Mucosa of rectum (tissue), 2 donors: Measurements from ENCODE around the gene KLF3.

Source experiments
- H3K27ac ChIP-seq, 2 donors: one replicate each; pipeline ENCODE4 v1.7.0; 2013; ENCODE audit warnings: inconsistent platforms in 2 of 2, low read depth in 2 of 2, low read length in 2 of 2
- H3K27me3 ChIP-seq, 2 donors: one replicate each; pipeline ENCODE4 v1.7.0; 2013; ENCODE audit warnings: low read length in 2 of 2; ENCODE audit not compliant: control insufficient read depth in 2 of 2, insufficient read depth in 2 of 2
- H3K36me3 ChIP-seq, 2 donors: one replicate each; pipeline ENCODE4 v1.7.0; 2013; ENCODE audit warnings: low read length in 2 of 2; ENCODE audit not compliant: control insufficient read depth in 2 of 2, insufficient read depth in 2 of 2
- H3K4me1 ChIP-seq, 2 donors: one replicate each; pipeline ENCODE4 v1.7.0; 2013; ENCODE audit warnings: low read length in 2 of 2, mild to moderate bottlenecking in 1 of 2; ENCODE audit not compliant: control insufficient read depth in 2 of 2, insufficient read depth in 2 of 2
- H3K4me3 ChIP-seq, 2 donors: one replicate each; pipeline ENCODE4 v1.7.0; 2013; ENCODE audit warnings: low read length in 2 of 2
- H3K9ac ChIP-seq, 2 donors: one replicate each; pipeline ENCODE4 v1.7.0; 2013; ENCODE audit warnings: low read length in 2 of 2, low read depth in 1 of 2, mild to moderate bottlenecking in 1 of 2
- H3K9me3 ChIP-seq, 2 donors: one replicate each; pipeline ENCODE4 v1.7.0; 2013; ENCODE audit warnings: low read length in 2 of 2; ENCODE audit not compliant: control insufficient read depth in 2 of 2
- donor health status: healthy.
- donor health status: Normal muscosa, but diverticular disease.

KLF3 gene

GRCh38 chr4:38672397-38673129 is 8.6 kb downstream of the KLF3 start:
- Histone ChIP-seq H3K9ac (peak overlapping the region; percentile 85 to 90), H3K4me3 (peak overlapping the region; percentile 46 to 59), H3K27me3 (no peaks in the 10 kb centered on the region), H3K9me3 (no peaks in the 10 kb centered on the region), H3K36me3 (no peaks in the 10 kb centered on the region), H3K4me1 (peaks cover 72 to 89% of the 10 kb centered on the region in 2 donors), H3K27ac (peak overlapping the region; percentile 98 to 99)

GRCh38 chr4:38673130-38673978 is 9.4 kb downstream of the KLF3 start:
- no peaks in the 10 kb centered on the region for H3K27me3 ChIP-seq
- no peaks in the 10 kb centered on the region for H3K36me3 ChIP-seq
- no peaks in the 10 kb centered on the region for H3K9me3 ChIP-seq
- peak overlapping the region; percentile 98 to 99 for H3K27ac ChIP-seq
- peak overlapping the region; percentile 85 to 90 for H3K9ac ChIP-seq
- H3K4me3 ChIP-seq: peak overlapping the region; percentile 46 to 59
- peaks cover 65 to 91% of the 10 kb centered on the region in 2 donors for H3K4me1 ChIP-seq

GRCh38 chr4:38674258-38675144 is 10.5 kb downstream of the KLF3 start:
- Histone ChIP-seq H3K4me3 (peak overlapping the region; percentile 3 to 16), H3K27ac (peak overlapping the region; percentile 98 to 99), H3K4me1 (peaks cover 59 to 84% of the 10 kb centered on the region in 2 donors), H3K9ac (peak overlapping the region; percentile 50 to 63), H3K27me3 (no peaks in the 10 kb centered on the region), H3K9me3 (no peaks in the 10 kb centered on the region), H3K36me3 (peaks cover 0 to 4% of the 10 kb centered on the region in 2 donors)

DNA sequence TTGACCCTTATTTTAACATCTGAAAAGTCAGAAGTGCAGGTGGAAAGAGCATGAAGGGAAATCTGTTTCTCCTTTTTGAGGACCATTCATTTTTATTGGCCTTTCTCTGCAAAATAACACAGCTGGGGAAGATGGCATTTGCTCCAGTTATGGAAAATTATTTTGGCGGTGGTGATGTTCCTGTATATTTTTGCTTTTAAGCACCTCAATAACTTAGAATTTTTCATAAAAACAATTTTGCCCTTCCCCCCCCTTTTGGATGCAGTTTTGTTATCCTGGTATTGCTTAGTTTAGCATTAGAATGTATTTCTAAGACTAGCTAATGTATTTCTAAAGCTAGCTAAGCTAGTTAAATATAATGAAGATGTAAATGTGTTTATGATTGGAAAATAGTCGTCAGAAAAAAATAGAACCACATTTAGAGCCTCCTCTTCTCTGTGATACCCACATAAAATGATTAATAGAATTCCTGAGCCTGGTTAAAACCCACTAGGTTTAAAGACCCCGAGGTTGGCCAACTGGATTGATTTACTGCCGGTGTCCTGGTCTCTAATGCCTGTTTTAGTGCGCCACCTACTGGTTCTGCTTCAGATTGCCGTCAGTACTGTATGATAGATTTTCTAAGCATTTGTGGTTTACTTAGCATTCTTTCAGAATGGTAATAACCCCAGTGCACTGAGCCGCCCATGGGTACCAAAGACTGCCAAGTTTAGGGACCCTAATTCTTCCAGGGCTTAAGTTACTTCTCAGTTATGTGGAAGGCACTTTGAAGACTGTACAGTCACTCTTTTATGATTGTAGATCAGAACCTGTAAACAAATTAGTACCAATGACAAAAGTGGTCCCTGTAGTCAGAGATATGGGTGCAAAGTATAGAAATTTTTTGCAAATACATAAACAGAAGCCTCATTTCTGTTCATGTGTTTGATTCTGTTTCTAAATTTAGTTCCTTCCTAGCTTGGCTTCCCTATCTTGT is 11.4 kb downstream of the KLF3 start:
- peak overlapping the region; percentile 98 to 99 for H3K27ac ChIP-seq
- no peaks in the 10 kb centered on the region for H3K27me3 ChIP-seq
- no peaks in the 10 kb centered on the region for H3K9me3 ChIP-seq
- H3K36me3 ChIP-seq: peaks cover 0 to 4% of the 10 kb centered on the region in 2 donors
- peak overlapping the region in 1 of 2 donors; percentile 16 for H3K4me3 ChIP-seq
- peak overlapping the region; percentile 50 to 63 for H3K9ac ChIP-seq
- peaks cover 54 to 76% of the 10 kb centered on the region in 2 donors for H3K4me1 ChIP-seq

- no peaks in the 10 kb centered on the region for H3K27me3 ChIP-seq
- H3K27ac ChIP-seq: peak overlapping the region; percentile 34 to 44
- peaks cover 39 to 61% of the 10 kb centered on the region in 2 donors for H3K4me1 ChIP-seq
These were observed 13.0 kb downstream of the KLF3 start for GRCh38 chr4:38676986-38677385.

DNA sequence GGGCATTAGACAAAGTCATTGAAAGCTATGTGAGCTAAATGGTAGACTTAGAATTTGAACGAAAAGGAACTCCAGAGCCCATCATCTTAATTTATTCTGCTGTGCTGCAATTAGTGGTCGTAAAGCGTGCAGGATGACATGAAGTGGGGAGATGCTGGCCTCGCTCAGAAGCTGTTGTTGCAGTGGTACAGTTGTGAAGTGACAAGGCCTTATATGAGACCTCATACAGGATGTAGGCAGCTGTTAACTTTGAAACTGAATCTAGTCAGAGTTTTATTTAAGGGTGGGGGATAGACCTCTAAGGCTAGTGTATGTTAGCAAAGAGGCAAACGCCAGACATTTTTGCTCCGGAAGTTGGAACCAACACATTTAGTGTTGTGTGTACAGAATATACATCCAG is 13.4 kb downstream of the KLF3 start:
- Histone ChIP-seq H3K9ac (peak overlapping the region in 1 of 2 donors; percentile 14), H3K9me3 (no peaks in the 10 kb centered on the region), H3K27ac (peak overlapping the region; percentile 41 to 44), H3K4me3 (no peak overlapping the region), H3K36me3 (peaks cover 12 to 18% of the 10 kb centered on the region in 2 donors), H3K4me1 (peaks cover 34 to 56% of the 10 kb centered on the region in 2 donors), H3K27me3 (no peaks in the 10 kb centered on the region)

More at GRCh38 chr4:38676986-38677385, 13.0 kb downstream of the KLF3 start:
- H3K9ac ChIP-seq: no peak overlapping the region
- H3K36me3 ChIP-seq: peaks cover 10 to 15% of the 10 kb centered on the region in 2 donors
- no peak overlapping the region for H3K4me3 ChIP-seq
- no peaks in the 10 kb centered on the region for H3K9me3 ChIP-seq

- peaks cover 15 to 18% of the 10 kb centered on the region in 2 donors for H3K36me3 ChIP-seq
- H3K4me3 ChIP-seq: no peak overlapping the region
- H3K4me1 ChIP-seq: peaks cover 29 to 50% of the 10 kb centered on the region in 2 donors
- H3K9me3 ChIP-seq: no peaks in the 10 kb centered on the region
- peak overlapping the region in 1 of 2 donors; percentile 14 for H3K9ac ChIP-seq
- H3K27ac ChIP-seq: peak overlapping the region in 1 of 2 donors; percentile 41
- H3K27me3 ChIP-seq: no peaks in the 10 kb centered on the region
These were observed 14.1 kb downstream of the KLF3 start for GRCh38 chr4:38678078-38678477.

GRCh38 chr4:38679921-38680320 is 15.9 kb downstream of the KLF3 start:
- H3K9ac ChIP-seq: no peak overlapping the region
- H3K27me3 ChIP-seq: no peaks in the 10 kb centered on the region
- H3K27ac ChIP-seq: no peak overlapping the region
- no peaks in the 10 kb centered on the region for H3K9me3 ChIP-seq
- H3K36me3 ChIP-seq: peaks cover 20 to 26% of the 10 kb centered on the region in 2 donors
- peaks cover 16 to 39% of the 10 kb centered on the region in 2 donors for H3K4me1 ChIP-seq
- no peak overlapping the region for H3K4me3 ChIP-seq
